G401 (cell line): Measurements from ENCODE around the gene CDHR3. TPM values are rescaled to one million over a fixed set of nuclear protein-coding genes. Genes with fewer than 3 reads are reported as not detected.

Experiments
- DNase-seq: peaks from one replicate; pipeline ENCODE4 v3.0.0-alpha.2; 2015; ENCODE audit warnings: low spot score
- in situ Hi-C: cut with HindIII; loops from 2 replicates; pipeline ENCODE4 v1.10.0; 2016; ENCODE audit warnings: low sequenced_read_pairs, mixed read lengths
- total RNA-seq: library from RNA; depleted of rRNA; stranded (reverse); fragments of >200 nt; shearing (Covaris generic); gene quantifications from 2 replicates; pipeline ENCODE4 v1.2.3, GENCODE V29; 2014; rRNA removed

CDHR3 gene, protein sequence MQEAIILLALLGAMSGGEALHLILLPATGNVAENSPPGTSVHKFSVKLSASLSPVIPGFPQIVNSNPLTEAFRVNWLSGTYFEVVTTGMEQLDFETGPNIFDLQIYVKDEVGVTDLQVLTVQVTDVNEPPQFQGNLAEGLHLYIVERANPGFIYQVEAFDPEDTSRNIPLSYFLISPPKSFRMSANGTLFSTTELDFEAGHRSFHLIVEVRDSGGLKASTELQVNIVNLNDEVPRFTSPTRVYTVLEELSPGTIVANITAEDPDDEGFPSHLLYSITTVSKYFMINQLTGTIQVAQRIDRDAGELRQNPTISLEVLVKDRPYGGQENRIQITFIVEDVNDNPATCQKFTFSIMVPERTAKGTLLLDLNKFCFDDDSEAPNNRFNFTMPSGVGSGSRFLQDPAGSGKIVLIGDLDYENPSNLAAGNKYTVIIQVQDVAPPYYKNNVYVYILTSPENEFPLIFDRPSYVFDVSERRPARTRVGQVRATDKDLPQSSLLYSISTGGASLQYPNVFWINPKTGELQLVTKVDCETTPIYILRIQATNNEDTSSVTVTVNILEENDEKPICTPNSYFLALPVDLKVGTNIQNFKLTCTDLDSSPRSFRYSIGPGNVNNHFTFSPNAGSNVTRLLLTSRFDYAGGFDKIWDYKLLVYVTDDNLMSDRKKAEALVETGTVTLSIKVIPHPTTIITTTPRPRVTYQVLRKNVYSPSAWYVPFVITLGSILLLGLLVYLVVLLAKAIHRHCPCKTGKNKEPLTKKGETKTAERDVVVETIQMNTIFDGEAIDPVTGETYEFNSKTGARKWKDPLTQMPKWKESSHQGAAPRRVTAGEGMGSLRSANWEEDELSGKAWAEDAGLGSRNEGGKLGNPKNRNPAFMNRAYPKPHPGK
- total RNA-seq, result 1.8 TPM in 1 of 2 replicates, not detected in the other

GRCh38 chr7:105963038-105963667 is at the start of gene CDHR3:
Gene CDHR3, plus strand, starts transcription at chr7:105963264. Its CDS starts 55 bp downstream, at chr7:105963319.
- DNase-seq, result no peak
- in situ Hi-C loops, result no loop called here

DNA sequence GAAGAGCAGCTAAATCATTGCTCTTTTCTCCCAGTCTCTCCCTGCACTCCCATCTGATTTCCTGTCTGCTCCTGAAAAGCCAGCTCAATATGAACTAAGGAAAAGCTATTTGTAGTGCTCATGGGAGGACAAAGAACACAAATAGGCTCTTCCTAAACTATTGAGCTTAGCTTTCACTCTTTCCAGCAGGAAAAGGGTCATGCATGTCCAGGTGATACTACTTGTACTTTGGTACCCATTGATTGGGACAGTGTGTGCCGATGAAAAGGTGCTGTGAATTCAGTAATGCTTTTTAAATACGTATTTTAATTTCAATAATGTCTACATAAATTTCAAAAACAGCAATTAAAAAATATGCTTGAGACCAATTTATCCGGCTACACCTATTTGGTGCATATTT is 49.1 kb upstream of the CDHR3 start:
- in situ Hi-C loops, result no loop called here
- DNase-seq, result no peak

DNA sequence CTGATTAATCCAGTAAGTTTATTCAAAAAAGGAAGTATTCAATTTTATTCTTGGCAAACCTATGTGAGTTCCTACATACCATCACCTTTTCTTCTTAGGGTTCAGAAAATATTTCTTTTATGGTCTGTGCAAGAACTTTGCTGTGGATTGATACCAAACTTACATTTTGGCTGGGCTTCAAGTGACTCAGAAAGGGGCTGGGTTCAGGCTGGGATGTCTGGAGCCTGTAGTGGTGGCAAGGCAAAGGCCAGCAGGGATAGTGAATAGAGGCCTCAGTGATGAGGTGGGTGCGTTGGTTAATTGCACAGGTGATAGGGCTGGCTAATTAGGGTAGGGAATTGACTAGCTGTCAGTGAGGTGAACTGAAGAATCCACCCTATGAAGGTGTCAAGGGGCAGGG is 46.5 kb upstream of the CDHR3 start:
- in situ Hi-C loops, result no loop called here
- DNase-seq, result no peak

DNA sequence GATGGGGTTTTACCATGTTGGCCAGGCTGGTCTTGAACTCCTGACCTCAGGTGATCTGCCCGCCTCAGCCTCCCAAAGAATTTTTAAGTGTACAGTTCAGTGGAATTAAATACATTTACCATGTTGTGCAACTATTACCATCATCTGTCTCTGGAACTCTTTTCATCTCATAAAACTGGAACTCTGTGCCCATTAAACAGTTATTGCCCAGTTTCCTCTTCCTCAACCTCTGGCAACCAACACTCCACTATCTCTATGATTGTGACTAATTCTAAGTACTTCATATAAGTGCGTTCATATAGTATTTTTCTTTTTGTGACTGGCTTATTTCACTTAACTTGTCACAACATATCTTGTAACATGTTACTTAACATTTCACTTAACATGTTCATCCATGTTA is 45.4 kb upstream of the CDHR3 start:
- no peak for DNase-seq

DNA sequence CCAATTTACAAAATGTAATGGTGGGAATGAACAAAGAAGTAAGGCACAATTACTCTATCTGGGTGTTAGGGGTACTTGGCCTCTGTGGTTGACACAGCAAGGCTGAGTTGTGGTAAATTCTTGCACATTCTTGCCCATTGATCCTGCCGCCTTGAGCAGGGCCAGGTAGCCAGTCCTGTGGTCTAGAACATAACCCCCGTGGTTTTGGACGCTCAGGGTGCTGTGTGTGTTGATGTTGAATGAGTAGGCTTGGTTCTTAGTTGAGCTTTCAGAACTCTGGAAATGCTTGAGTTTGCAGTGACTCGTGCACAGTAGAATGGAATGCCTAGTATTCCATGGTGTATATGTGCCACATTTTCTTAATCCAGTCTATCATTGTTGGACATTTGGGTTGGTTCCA is 42.3 kb upstream of the CDHR3 start:
- in situ Hi-C loops, result no loop called here
- DNase-seq, result no peak

More for the DNA sequence above, 45.4 kb upstream of the CDHR3 start:
- in situ Hi-C loops, result no loop called here

DNA sequence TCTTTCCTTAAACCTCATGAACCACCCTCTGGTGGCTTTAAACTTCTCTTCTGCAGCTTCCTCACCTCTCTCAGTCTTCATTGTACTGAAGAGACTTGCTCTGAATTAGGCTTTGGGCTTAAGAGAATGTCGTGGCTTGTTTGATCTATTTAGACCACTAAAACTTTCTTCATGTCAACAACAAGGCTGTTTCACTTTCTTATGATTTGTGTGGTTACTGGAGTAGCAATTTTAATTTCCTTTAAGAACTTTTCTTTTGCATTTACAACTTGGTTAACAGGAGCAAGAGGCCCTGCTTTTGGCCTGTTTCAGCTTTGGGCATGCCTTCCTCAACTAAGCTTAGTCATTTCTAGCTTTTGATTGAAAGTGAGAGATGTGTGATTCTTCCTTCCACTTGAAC is 38.1 kb upstream of the CDHR3 start:
- in situ Hi-C loops, result no loop called here
- no peak for DNase-seq

GRCh38 chr7:105926131-105926530 is 36.9 kb upstream of the CDHR3 start:
- no peak for DNase-seq
- in situ Hi-C loops, result no loop called here

DNA sequence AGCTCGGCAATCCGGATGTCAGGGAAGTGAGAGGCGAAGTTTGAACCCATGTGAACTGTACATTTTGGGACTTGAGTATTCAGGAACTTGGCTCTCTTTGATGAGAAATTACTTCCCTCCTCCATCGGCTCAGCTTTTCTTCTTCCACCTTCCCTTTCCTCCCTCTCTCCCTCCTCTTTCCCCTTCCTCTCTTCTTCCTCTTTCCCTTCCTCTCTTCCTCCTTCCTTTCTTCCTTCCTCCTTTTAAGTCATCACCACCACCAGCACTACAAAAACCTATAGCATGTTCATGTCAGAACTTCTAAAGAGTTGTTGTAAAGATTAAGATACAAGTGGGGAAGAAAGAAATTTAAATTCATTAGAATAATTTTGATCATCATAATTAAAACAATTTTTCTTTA is 31.9 kb upstream of the CDHR3 start:
- in situ Hi-C loops, result no loop called here
- no peak for DNase-seq

DNA sequence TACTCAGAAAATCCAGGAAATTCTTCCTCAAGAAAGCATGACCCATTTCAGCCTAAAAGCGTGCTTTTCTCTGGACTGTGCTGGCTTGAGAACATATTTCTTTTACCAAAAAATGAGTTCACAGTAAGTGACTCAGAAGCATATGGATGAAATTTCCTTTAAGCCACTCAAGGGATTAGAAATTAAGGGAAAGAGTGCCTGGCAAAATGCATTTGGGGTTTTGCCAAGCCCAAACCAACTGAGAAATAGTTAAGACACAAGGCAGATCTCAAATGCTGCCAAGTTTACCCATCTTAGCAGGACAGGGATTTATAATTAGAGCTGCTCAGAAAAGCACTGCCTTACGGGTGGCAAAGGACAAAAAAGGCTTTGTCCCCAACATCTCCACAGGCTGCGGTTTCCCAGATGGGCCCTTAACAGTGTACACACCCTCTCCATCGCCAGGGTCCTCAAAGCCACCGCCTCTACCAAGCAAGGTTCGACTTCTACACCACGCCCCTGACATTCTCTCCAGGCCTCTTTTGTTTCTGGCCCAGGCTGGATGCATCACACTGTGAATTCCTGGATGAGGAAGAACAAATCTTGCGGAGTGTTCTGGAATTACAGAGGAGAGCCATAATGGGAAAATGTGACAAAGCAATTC is 30.1 kb upstream of the CDHR3 start:
- in situ Hi-C loops, result no loop called here
- DNase-seq, result peak; percentile 77

- in situ Hi-C loops, result no loop called here
- DNase-seq, result peak; percentile 80
Observed at GRCh38 chr7:105934572-105935185, 28.4 kb upstream of the CDHR3 start.

GRCh38 chr7:105935250-105935649 is 27.8 kb upstream of the CDHR3 start:
- peak; percentile 36 for DNase-seq
- in situ Hi-C loops, result no loop called here

- DNase-seq, result no peak
- in situ Hi-C loops, result no loop called here
Observed at GRCh38 chr7:105937411-105937810, 25.7 kb upstream of the CDHR3 start.

DNA sequence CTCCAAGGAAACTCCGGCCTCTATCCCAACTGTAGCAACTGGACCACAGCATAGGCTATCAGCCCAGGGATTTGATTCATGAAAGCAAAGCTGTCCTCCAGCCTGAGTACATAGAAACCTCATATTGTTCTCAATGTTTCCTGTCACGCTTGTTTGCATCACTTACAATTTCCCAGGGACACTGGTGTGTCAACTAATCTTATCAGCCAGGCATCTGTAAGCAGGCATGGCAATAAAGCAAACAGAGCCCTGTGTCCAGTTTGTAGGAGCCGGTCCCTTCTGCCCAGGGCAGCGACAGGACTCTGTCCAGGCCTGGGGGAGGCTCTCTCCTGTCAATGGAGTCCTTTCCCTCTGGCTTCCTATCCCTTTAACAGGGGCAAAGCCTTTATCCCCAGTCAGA is 23.0 kb upstream of the CDHR3 start:
- in situ Hi-C loops, result no loop called here
- no peak for DNase-seq

- DNase-seq, result no peak
- in situ Hi-C loops, result no loop called here
Observed at GRCh38 chr7:105941596-105941995, 21.5 kb upstream of the CDHR3 start.

DNA sequence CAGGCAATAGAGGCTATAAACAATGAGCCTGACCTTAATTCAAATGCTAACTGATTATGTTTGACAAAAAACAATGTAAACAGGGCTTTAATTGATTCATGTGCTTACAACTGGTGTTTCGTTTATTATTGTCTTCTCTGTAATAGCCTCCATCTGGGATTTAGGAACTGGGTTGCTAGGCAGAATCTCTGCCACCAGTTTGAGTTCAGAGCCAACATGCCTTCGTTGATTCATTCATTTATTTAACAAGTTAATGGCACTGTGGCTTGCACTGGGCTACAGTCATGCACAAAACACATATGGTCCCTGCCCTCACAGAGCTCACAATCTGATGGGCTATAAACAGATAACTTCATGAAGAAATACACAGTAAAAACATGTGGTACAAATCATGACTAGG is 19.6 kb upstream of the CDHR3 start:
- in situ Hi-C loops, result no loop called here

GRCh38 chr7:105945848-105946247 is 17.2 kb upstream of the CDHR3 start:
- in situ Hi-C loops, result no loop called here
- no peak for DNase-seq

More for the DNA sequence above, 19.6 kb upstream of the CDHR3 start:
- DNase-seq, result no peak

DNA sequence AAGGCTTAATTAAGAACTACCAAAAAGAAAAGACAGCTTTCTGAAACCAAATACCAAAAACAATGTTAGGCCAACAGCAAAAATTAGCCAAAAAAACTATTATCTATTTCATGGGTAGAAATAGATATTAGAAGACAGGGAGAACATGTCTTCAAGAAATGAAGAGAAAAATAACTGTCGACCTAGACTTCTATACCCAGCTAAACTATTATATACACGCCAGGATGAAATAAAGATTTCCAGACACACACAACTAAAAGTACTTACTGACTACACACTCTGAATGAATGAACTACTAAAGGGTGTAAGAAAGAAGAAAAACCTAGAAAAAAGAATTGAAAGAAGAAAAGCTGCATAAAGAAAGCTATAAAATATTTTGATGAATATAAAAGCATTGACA is 11.5 kb upstream of the CDHR3 start:
- in situ Hi-C loops, result no loop called here
- DNase-seq, result no peak

DNA sequence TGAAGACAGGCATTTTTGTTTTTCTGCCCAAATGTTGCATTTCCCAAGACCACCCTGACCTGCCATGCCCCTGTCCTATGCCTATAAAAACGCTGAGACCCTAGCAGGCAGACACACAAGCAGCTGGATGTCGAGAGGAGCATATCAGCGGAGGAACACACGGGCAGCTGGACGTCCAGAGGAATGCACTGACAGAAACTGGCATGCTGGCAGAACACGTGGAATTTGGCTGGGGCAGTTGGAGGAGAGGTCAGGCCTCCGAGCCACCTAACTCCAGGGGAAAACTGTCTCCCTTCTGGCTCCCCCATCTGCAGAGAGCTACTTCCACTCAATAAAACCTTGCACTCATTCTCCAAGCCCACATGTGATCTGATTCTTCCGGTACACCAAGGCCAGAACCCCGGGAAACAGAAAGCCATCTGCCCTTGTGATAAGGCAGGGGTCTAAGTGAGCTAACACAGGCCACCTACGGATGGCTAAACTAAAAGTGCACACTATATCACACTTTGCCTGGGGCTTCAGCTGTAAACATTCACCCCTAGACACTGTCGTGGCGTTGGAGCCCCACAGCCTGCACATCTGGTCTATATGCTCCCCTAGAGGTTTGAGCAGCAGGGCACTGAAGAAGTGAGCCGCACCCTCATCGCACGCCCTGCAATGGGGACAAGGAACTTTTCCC is 10.0 kb upstream of the CDHR3 start:
- in situ Hi-C loops, result no loop called here
- no peak for DNase-seq
